HepG2 (cell line): ENCODE measurements around the gene WDR82. TPM values are rescaled to one million over a fixed set of nuclear protein-coding genes. Genes with fewer than 3 reads are reported as not detected.

Experiments
- ARNT2 ChIP-seq: sonication (generic); formaldehyde crosslinking; IDR thresholded peaks from 2 replicates; pipeline ENCODE4 v1.8.0; 2022; ENCODE audit warnings: mild to moderate bottlenecking, low read depth, missing genetic modification reagents, moderate library complexity
- ARNTL ChIP-seq: sonication (generic); formaldehyde crosslinking; IDR thresholded peaks from 2 replicates; pipeline ENCODE4 v1.4.0; 2020; ENCODE audit warnings: mild to moderate bottlenecking, missing genetic modification reagents
- CEBPG ChIP-seq: IDR thresholded peaks from 2 replicates; pipeline ENCODE4 v1.6.1; 2016
- FOXO4 ChIP-seq: sonication (generic); formaldehyde crosslinking; conservative IDR thresholded peaks from 2 replicates; pipeline ENCODE4 v1.8.1; 2023; ENCODE audit warnings: missing genetic modification reagents
- HNRNPL ChIP-seq: fragments of 200-400 bp; formaldehyde crosslinking; IDR thresholded peaks from 2 replicates; pipeline ENCODE4 v1.6.1; 2017; ENCODE audit warnings: mild to moderate bottlenecking, low read depth, low read length
- KDM2A ChIP-seq: sonication (generic); formaldehyde crosslinking; IDR thresholded peaks from 2 replicates; pipeline ENCODE4 v1.4.0; 2020; ENCODE audit warnings: low read depth, missing genetic modification reagents, borderline replicate concordance
- MAFF ChIP-seq: IDR thresholded peaks from 2 replicates; pipeline ENCODE4 v1.6.1; 2011; ENCODE audit warnings: low read depth, low read length, improper control_type of control experiment
- MAX ChIP-seq: IDR thresholded peaks from 2 replicates; pipeline ENCODE4 v1.6.1; 2012; ENCODE audit warnings: inconsistent platforms
- MBD4 ChIP-seq: IDR thresholded peaks from 2 replicates; pipeline ENCODE4 v1.6.1; 2012; ENCODE audit warnings: low read length, inconsistent platforms, borderline replicate concordance
- MYPOP ChIP-seq: sonication (generic); formaldehyde crosslinking; IDR thresholded peaks from 2 replicates; pipeline ENCODE4 v1.8.1; 2023; ENCODE audit warnings: mild to moderate bottlenecking, moderate library complexity, missing genetic modification reagents
- NCOA1 ChIP-seq: sonication (generic); formaldehyde crosslinking; IDR thresholded peaks from 2 replicates; pipeline ENCODE4 v1.9.0; 2021; ENCODE audit warnings: missing genetic modification reagents
- NR3C1 ChIP-seq: sonication (generic); formaldehyde crosslinking; IDR thresholded peaks from 2 replicates; pipeline ENCODE4 v1.4.0; 2020; ENCODE audit warnings: missing genetic modification reagents
- PLSCR1 ChIP-seq: sonication (generic); formaldehyde crosslinking; IDR thresholded peaks from 2 replicates; pipeline ENCODE4 v1.5.0; 2020; ENCODE audit warnings: missing genetic modification reagents, mild to moderate bottlenecking, borderline replicate concordance
- POLR2G ChIP-seq: fragments of 200-400 bp; formaldehyde crosslinking; IDR thresholded peaks from 2 replicates; pipeline ENCODE4 v1.6.1; 2018; ENCODE audit warnings: mild to moderate bottlenecking, low read depth, low read length, moderate library complexity
- RARA ChIP-seq: IDR thresholded peaks from 2 replicates; pipeline ENCODE4 v1.6.1; 2016; ENCODE audit warnings: missing genetic modification reagents, missing compliant biosample characterization
- RBFOX2 ChIP-seq: fragments of 200-400 bp; formaldehyde crosslinking; IDR thresholded peaks from 2 replicates; pipeline ENCODE4 v1.6.1; 2017; ENCODE audit warnings: low read depth, mild to moderate bottlenecking, low read length
- REPIN1 ChIP-seq: sonication (generic); formaldehyde crosslinking; IDR thresholded peaks from 2 replicates; pipeline ENCODE4 v1.8.0; 2022; ENCODE audit warnings: missing genetic modification reagents, low read depth, mild to moderate bottlenecking, borderline replicate concordance
- TBX3 ChIP-seq: fragments of 450-650 bp; IDR thresholded peaks from 2 replicates; pipeline ENCODE4 v1.6.1; 2017; ENCODE audit warnings: antibody characterized with exemption, mild to moderate bottlenecking, inconsistent platforms, borderline replicate concordance
- TERF1 ChIP-seq: sonication (generic); formaldehyde crosslinking; IDR thresholded peaks from 2 replicates; pipeline ENCODE4 v1.8.0; 2022; ENCODE audit warnings: mild to moderate bottlenecking, missing genetic modification reagents, moderate library complexity
- U2AF1 ChIP-seq: fragments of 200-400 bp; formaldehyde crosslinking; optimal IDR thresholded peaks from 2 replicates; pipeline ENCODE3; 2017; ENCODE audit warnings: mild to moderate bottlenecking, low read depth, low read length
- ZBTB14 ChIP-seq: sonication (generic); formaldehyde crosslinking; IDR thresholded peaks from 2 replicates; pipeline ENCODE4 v1.4.0; 2020; ENCODE audit warnings: missing genetic modification reagents
- ZNF101 ChIP-seq: sonication (generic); formaldehyde crosslinking; IDR thresholded peaks from 2 replicates; pipeline ENCODE4 v1.4.0; 2020; ENCODE audit warnings: mild to moderate bottlenecking, low read depth, missing genetic modification reagents, borderline replicate concordance
- ZNF333 ChIP-seq: sonication (generic); formaldehyde crosslinking; IDR thresholded peaks from 2 replicates; pipeline ENCODE4 v1.4.0; 2020; ENCODE audit warnings: mild to moderate bottlenecking, missing genetic modification reagents, borderline replicate concordance
- polyA plus RNA-seq, 8 experiments: library from polyadenylated mRNA; depleted of rRNA in 3 of 8; stranded (reverse) in 7 of 8; unstranded in 1 of 8; fragments of >200 nt; fragmentation: Illumina TruSeq in 4 of 8; extraction: Trizol in 4 of 8; gene quantifications; 2 replicates each; pipeline versions ENCODE4 v1.2.1 to v1.2.3, GENCODE V29; 2011 to 2016; ENCODE audit warnings: low read depth in 4 of 8, missing spikeins in 1 of 8, mixed read lengths in 1 of 8; ENCODE audit not compliant: insufficient read depth in 1 of 8
- total RNA-seq, 5 experiments: library from RNA; depleted of rRNA; stranded (reverse); fragments of >200 nt; fragmentation: Illumina TruSeq; extraction: Trizol; gene quantifications; 2 replicates each; pipeline ENCODE4 v1.2.3, GENCODE V29; 2016; ENCODE audit warnings: low read depth in 1 of 5

Gene WDR82
- total and polyA plus RNA-seq, 2 of the 13 experiments (the other 11 are each of a cell fraction or from before 2014, with no cell fraction given), result 39.1 to 59.5 TPM

GRCh38 chr3:52297242-52298148 lies 19.0 kb upstream of the WDR82 start (continued):
- TF ChIP-seq TERF1 (CRISPR knock-in tag) (no peak), REPIN1 (CRISPR knock-in tag) (no peak), ZNF101 (CRISPR knock-in tag) (no peak), NR3C1 (CRISPR knock-in tag) (no peak), POLR2G (peak; percentile 22; the same call in 1 of the 2 replicates), ZNF333 (no peak), ZBTB14 (CRISPR knock-in tag) (no peak), ARNT2 (CRISPR knock-in tag) (no peak), TBX3 (no peak), RARA (no peak), MAX (0 out of 2 replicates have a peak, but pooled peaks have one; percentile 19), KDM2A (peak; percentile 16; the same call in 1 of the 2 replicates), PLSCR1 (no peak), RBFOX2 (peak; percentile 9; the same call in 1 of the 2 replicates), FOXO4 (CRISPR knock-in tag) (0 out of 2 replicates have a peak, but pooled peaks have one; percentile 23), ARNTL (no peak), U2AF1 (no peak), NCOA1 (CRISPR knock-in tag) (peak; percentile 83; the same call in 1 of the 2 replicates), CEBPG (CRISPR knock-in tag) (no peak), MYPOP (CRISPR knock-in tag) (no peak), MAFF (peak; percentile 31; the same call in 1 of the 2 replicates), HNRNPL (0 out of 2 replicates have a peak, but pooled peaks have one; percentile 21), MBD4 (no peak)
